Mammary epithelial cell (primary cell): Measurements from ENCODE around the gene SPEF2.

Experiments
- EZH2 ChIP-seq: IDR thresholded peaks from 2 replicates; pipeline ENCODE4 v1.6.1; 2012; ENCODE audit warnings: low read length, inconsistent platforms, borderline replicate concordance
- TF ChIP-seq, protein P1 (sequence below), 2 donors: IDR thresholded peaks in 1 of 2; conservative IDR thresholded peaks in 1 of 2; 2 replicates each; pipeline ENCODE4 v1.5.1; 2011 to 2012; ENCODE audit warnings: inconsistent platforms in 2 of 2, low read length in 2 of 2, mild to moderate bottlenecking in 2 of 2, control low read depth in 1 of 2, low read depth in 1 of 2; ENCODE audit not compliant: insufficient read depth in 1 of 2; ENCODE audit errors: extremely low read depth in 1 of 2

DNA sequence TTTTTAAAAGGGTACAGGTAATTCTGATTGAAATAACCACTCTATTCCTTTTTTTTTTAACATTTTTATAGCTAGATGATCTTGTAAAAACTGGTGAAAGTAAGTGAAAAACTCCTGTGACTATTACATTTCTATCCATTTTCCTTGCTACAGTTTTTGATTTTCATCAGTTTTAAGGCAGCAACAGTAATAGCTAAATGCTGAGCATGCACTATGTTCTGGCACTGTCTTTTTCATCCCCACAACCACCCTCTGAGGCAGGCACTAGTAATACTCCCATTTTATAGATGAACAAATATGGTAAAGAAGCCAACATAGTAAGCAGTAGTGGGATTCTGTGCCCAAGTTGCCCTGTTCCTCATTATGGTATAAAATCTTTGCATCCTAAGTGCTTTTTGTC lies 126.0 kb downstream of the SPEF2 start:
- TF ChIP-seq, protein P1, sequence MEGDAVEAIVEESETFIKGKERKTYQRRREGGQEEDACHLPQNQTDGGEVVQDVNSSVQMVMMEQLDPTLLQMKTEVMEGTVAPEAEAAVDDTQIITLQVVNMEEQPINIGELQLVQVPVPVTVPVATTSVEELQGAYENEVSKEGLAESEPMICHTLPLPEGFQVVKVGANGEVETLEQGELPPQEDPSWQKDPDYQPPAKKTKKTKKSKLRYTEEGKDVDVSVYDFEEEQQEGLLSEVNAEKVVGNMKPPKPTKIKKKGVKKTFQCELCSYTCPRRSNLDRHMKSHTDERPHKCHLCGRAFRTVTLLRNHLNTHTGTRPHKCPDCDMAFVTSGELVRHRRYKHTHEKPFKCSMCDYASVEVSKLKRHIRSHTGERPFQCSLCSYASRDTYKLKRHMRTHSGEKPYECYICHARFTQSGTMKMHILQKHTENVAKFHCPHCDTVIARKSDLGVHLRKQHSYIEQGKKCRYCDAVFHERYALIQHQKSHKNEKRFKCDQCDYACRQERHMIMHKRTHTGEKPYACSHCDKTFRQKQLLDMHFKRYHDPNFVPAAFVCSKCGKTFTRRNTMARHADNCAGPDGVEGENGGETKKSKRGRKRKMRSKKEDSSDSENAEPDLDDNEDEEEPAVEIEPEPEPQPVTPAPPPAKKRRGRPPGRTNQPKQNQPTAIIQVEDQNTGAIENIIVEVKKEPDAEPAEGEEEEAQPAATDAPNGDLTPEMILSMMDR (conservative IDR thresholded peaks at IDR 0.05 in 1 of 2, IDR thresholded peaks at IDR 0.05 in 1 of 2; ENCODE audit: extremely low read depth in 1 of 2, insufficient read depth in 1 of 2, low read depth in 1 of 2, low read length in 2 of 2) = no peak
- TF ChIP-seq EZH2 = no peak
